ENCODE measurements around the gene ARL14EPL.

DNA sequence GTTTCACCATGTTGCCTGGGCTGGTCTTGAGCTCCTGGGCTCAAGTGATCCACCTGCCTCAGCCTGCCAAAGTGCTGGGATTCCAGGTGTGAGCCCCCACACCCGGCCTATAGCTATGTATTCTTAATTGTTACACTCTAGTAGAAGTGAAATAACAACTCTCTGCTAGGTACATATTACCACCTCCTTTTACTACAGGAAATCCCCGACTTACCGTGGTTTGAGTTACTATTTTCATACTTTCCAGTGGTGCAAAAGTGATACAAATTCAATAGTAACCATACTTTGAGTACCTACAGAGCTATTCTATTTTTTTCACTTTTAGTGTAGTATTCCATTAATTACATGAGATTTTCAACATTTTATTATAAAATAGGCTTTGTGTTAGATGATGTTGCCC is 719 bp downstream of the ARL14EPL start:
- TF ChIP-seq, protein P1, sequence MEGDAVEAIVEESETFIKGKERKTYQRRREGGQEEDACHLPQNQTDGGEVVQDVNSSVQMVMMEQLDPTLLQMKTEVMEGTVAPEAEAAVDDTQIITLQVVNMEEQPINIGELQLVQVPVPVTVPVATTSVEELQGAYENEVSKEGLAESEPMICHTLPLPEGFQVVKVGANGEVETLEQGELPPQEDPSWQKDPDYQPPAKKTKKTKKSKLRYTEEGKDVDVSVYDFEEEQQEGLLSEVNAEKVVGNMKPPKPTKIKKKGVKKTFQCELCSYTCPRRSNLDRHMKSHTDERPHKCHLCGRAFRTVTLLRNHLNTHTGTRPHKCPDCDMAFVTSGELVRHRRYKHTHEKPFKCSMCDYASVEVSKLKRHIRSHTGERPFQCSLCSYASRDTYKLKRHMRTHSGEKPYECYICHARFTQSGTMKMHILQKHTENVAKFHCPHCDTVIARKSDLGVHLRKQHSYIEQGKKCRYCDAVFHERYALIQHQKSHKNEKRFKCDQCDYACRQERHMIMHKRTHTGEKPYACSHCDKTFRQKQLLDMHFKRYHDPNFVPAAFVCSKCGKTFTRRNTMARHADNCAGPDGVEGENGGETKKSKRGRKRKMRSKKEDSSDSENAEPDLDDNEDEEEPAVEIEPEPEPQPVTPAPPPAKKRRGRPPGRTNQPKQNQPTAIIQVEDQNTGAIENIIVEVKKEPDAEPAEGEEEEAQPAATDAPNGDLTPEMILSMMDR (IDR thresholded peaks at IDR 0.05) = no peak
- no peak for TF ChIP-seq POLR2A (IDR thresholded peaks at IDR 0.05)

Data from heart left ventricle (tissue), 13 donors.